GM12872 (cell line): ENCODE measurements around the gene EPS8.
A peak's percentile ranks its signal among the peaks of the same experiment; 100 is the strongest.

Experiments
- TF ChIP-seq, protein P1 (sequence below): IDR thresholded peaks from 3 replicates; pipeline ENCODE4 v1.5.1; 2011; ENCODE audit warnings: low read depth, mild to moderate bottlenecking, low read length, moderate library complexity; ENCODE audit not compliant: insufficient read depth

EPS8 gene

DNA sequence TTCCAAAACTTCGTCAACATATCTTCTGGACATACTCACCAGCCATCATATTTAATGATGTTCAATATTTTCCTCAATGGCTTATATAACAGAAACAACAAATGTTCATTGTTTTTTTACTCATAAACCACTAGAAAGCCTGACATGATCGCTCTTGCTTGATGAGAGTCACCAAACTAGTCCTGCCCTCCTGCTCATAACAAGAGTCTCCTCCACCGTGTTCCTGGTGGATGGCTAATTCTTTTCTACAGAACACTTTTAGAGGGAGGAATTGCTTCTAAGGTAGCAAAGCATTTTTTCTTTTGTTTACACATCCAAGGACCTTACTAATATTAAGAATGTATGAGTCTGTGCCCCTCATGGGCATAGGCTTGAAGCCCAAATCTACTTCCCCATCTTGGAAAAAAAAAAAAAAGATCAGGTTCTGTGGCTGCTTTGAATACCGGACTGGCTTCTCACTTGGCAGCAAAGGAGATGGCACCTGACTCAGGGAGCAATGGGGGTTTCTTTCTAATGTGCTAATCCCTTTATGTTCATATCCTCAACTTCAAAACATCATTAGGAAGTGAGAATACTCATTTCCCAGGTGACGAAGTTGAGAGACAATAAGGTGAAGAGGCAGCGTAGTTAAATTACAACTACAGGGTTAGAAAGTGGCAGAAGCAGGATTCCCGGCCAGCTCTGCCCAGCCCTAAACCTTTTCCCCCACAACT lies 188.8 kb downstream of the EPS8 start:
- TF ChIP-seq, protein P1, sequence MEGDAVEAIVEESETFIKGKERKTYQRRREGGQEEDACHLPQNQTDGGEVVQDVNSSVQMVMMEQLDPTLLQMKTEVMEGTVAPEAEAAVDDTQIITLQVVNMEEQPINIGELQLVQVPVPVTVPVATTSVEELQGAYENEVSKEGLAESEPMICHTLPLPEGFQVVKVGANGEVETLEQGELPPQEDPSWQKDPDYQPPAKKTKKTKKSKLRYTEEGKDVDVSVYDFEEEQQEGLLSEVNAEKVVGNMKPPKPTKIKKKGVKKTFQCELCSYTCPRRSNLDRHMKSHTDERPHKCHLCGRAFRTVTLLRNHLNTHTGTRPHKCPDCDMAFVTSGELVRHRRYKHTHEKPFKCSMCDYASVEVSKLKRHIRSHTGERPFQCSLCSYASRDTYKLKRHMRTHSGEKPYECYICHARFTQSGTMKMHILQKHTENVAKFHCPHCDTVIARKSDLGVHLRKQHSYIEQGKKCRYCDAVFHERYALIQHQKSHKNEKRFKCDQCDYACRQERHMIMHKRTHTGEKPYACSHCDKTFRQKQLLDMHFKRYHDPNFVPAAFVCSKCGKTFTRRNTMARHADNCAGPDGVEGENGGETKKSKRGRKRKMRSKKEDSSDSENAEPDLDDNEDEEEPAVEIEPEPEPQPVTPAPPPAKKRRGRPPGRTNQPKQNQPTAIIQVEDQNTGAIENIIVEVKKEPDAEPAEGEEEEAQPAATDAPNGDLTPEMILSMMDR = no peak

DNA sequence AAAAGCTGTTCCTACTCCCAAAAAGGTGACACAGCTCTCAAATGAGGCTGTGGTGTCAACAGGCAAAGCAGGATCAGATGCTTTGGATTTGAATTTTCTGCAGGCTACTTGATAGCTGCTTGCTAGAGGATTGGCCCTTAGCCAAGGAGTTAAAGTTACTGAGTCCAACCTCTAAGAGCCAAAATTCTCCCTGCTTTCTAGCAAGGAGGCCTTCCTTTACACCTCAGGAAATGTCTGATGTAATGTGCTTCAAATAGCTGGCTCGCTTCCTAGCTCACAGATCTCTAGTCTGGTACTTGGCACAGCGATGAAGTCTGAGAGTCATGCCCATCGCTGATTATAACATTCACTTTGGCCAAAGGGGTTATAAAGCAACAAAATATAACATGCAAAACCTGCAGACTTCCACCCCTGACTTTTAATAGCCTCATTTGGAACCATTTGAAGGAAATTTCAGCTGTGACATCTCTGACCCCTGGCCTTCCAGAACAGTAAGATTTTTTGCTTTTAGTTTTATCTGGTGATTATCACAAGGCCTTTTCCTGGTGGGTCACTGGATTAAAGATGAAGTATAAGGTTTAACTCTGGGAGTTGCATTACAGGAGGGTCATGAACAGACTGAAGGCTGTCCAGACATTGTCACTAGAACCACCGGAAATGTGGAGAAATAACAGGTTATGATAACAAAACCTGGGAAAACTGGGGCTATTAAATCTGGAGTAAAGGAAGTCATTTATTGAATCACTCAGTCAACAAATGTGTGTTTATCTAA lies 189.7 kb downstream of the EPS8 start:
- TF ChIP-seq, protein P1 = no peak

DNA sequence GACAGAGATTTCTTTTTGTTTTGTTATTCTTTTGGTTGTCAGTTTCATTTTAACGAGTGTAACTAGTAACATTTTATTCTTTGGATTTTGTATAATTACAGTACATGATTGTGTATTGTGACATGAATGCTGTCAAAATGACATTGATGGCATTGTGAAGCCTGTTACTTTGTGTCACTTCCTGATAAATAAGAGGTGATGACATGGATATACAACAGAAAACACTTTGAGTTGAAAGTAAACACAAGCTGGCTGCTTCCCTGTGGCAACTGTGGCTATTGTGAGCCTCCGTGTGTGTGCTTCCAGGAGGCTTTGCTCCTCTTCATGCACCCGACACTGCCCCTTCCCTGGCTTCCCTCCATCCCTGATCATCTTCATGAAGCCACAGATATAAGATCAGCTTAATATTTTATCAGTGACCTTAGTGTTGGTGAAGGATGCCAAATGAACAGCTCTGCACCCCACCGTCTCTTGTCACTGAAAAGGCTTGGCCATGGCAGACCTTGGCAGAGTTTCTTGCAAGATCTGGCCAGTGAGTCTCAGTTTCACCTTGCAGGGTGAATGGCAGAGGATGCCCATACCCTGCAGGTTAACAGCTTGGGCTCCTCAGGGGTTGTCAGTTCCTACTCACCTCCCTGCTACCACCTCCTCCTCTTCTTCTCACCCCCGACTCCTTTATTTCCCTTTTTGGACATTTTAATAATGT lies 191.9 kb downstream of the EPS8 start:
- TF ChIP-seq, protein P1 = no peak

DNA sequence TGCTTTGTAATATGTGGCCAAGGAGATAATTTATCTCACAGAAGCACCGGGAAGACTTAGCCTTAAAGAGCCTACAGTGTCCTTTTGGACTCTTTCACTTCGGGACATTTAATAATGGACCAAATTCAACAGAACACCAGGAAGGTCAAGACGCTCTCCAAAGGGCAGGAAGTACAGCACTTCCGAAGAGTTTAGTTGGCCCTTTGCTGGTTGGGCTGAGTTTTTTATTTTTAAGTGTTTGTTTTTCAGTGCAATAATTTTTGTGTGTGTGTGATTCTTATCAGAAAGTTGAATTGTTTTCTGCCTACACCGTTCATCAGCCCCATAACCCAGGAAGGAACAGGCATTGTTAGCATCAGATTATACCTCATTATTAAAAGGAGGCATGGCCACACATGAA lies 193.0 kb downstream of the EPS8 start:
- TF ChIP-seq, protein P1 = no peak

DNA sequence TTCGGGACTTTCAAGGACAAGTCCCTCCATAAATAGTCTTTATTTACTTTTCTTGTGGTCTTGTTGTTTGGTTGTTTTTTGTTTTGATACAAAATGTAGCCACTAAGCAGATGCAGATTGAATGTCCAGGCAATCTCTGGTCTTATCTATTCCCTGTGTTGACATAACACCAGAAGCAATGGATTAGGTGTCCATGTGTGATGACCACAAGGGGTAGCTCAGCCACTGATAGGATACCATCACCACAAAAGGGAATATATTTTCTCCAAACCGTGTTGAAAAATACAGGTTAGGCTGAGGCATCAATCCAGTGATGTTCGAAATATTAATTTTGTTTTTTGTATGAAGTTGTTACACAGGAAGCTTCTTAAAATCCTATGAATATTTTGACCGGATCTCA lies 196.3 kb downstream of the EPS8 start:
- TF ChIP-seq, protein P1 = no peak

DNA sequence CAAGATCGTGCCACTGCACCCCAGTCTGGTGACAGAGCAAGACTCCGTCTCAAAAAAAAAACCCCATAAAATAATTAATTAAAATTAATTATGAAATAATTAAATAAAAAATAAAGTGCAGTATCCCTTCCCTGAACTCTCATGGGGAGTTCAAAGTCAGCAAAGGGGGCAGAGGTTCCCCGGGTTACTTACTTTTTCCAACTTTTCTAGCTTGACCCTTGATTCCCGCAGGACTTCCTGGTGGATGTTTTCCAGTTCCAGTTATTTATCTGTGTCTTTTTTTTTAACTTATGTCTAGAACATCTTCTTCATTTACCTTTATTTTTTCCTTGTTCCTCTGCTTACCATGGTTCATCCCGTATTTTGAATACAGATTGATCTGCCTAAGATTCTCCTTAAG lies 197.4 kb downstream of the EPS8 start:
- TF ChIP-seq, protein P1 = no peak

DNA sequence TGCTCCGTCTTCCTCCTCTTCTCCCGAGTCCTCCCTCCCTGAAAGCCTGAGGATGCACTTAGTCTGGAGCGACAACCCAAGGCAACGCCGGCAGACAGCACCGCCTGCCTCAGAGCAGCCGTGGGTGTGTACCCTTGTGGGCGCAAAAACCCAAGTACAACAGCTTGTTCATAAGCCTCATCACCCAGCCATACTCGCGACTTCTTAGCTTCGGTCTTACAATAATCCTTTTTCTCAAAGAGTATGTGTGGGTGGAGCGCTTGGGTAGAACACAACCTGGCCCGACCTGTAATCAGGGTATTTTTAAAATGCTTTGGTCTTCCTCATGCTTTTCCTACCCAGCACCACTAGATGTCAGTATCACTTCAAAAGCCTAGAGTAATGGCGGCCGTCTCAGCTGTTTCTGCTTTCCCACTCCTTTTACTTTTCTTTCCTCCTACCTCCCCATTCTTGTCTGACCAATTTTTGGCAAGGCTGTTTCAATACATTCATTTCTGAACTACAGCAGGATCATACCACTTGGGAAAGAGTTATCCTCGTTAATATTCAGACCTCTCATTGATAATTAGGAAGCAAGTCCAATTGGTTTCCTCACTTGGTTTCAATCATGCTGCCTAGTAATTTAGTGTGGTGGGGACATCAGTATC lies 198.9 kb downstream of the EPS8 start:
- TF ChIP-seq, protein P1 = peak; percentile 87
